ENCODE results near the gene RBM15. TPM values are rescaled to one million over a fixed set of nuclear protein-coding genes. Genes with fewer than 3 reads are reported as not detected.

RBM15 gene
- total RNA-seq, 4 donors from 2014 or later: 18.3 to 37.1 (median 21.1) TPM

- WGBS, 2 donors: 3% methylated on average over 36 of the region's 36 CpGs
- TF ChIP-seq CTCF (IDR thresholded peaks at IDR 0.05): no peak
- TF ChIP-seq POLR2A (IDR thresholded peaks at IDR 0.05): no peak
- peak overlapping the region; percentile 37 for H3K4me3 ChIP-seq (ENCODE audit: low read depth, poor library complexity, severe bottlenecking)
- intact Hi-C loops (cut with DNase I; ENCODE audit: low total_unique reads): no loop called here
- DNase-seq (ENCODE audit: low spot score in 2 of 2): peak; percentile 28 to 89
Measured at GRCh38 chr1:110337704-110338308, 1.4 kb upstream of the RBM15 start.

- intact Hi-C loops (cut with DNase I; ENCODE audit: low total_unique reads): no loop called here
- H3K4me3 ChIP-seq (ENCODE audit: low read depth, poor library complexity, severe bottlenecking): peak overlapping the region; percentile 37
- 0% methylated on average over 25 to 29 of the region's 57 CpGs for WGBS, 2 donors
- TF ChIP-seq CTCF (IDR thresholded peaks at IDR 0.05) (peak in 1 of 3 donors; percentile 71), POLR2A (IDR thresholded peaks at IDR 0.05) (no peak)
- peak in 1 of 2 donors; percentile 99 for DNase-seq (ENCODE audit: low spot score in 2 of 2)
Measured at GRCh38 chr1:110338309-110338885, 780 bp upstream of the RBM15 start.

- TF ChIP-seq POLR2A (IDR thresholded peaks at IDR 0.05) (peak in 1 of 2 donors; percentile 82), CTCF (IDR thresholded peaks at IDR 0.05) (peak in 1 of 3 donors; percentile 42)
- peak in 1 of 2 donors; percentile 57 for DNase-seq (ENCODE audit: low spot score in 2 of 2)
- intact Hi-C loops (cut with DNase I; ENCODE audit: low total_unique reads): no loop called here
- 1% methylated on average over 48 to 74 of the region's 77 CpGs for WGBS, 2 donors
- H3K4me3 ChIP-seq (ENCODE audit: low read depth, poor library complexity, severe bottlenecking): peak overlapping the region; percentile 56
Measured at GRCh38 chr1:110339407-110340206, 430 bp downstream of the RBM15 start.

GRCh38 chr1:110340207-110340468, 961 bp downstream of the RBM15 start:
- DNase-seq (ENCODE audit: low spot score in 2 of 2): peak in 1 of 2 donors; percentile 25
- H3K4me3 ChIP-seq (ENCODE audit: low read depth, poor library complexity, severe bottlenecking): peak overlapping the region; percentile 56
- intact Hi-C loops (cut with DNase I; ENCODE audit: low total_unique reads): no loop called here
- TF ChIP-seq CTCF (IDR thresholded peaks at IDR 0.05) (no peak), POLR2A (IDR thresholded peaks at IDR 0.05) (no peak)
- WGBS, 2 donors: 3 to 6% methylated on average over 8 to 9 of the region's 9 CpGs

- H3K4me3 ChIP-seq (ENCODE audit: low read depth, poor library complexity, severe bottlenecking): no peak overlapping the region
Measured at GRCh38 chr1:110341146-110341871, 2.1 kb downstream of the RBM15 start.

More at GRCh38 chr1:110341146-110341871, 2.1 kb downstream of the RBM15 start:
- intact Hi-C loops (cut with DNase I; ENCODE audit: low total_unique reads): no loop called here
- TF ChIP-seq POLR2A (IDR thresholded peaks at IDR 0.05) (no peak), CTCF (IDR thresholded peaks at IDR 0.05) (no peak)
- DNase-seq (ENCODE audit: low spot score in 2 of 2): no peak
- 88 to 89% methylated on average over 27 of the region's 27 CpGs for WGBS, 2 donors
